GM19397 (cell line): ENCODE results near the gene PARD3B.

ENCODE experiments used
- ATAC-seq: cut with Tn5 transposase; IDR thresholded peaks from one replicate; pipeline ENCODE4 v1.9.1; 2021; ENCODE audit warnings: mild to moderate bottlenecking, moderate library complexity; ENCODE audit not compliant: unreplicated experiment

PARD3B gene

GRCh38 chr2:205041472-205042130 is 496.3 kb downstream of the PARD3B start:
- ATAC-seq = no peak

DNA sequence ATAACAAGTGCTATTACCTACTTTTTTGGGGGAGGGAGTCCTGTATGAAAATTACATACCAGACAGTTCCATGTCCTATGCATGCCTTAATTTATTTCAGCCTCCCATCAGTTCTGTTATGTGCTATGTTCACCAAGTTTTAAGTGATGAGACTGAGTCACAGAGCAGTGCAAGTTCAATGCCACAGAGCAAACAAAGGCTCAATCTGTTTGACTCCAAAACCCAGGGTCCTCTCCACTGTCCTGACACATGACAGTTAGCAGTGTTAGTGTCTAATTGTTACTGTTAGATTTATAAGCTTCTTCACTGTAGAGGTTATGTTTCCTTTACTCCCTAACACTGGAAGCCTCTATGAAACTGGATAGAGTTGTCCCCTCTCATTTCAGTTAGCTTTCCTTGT is 498.0 kb downstream of the PARD3B start:
- no peak for ATAC-seq

- no peak for ATAC-seq
Observed at GRCh38 chr2:205045706-205046105, 500.4 kb downstream of the PARD3B start.

DNA sequence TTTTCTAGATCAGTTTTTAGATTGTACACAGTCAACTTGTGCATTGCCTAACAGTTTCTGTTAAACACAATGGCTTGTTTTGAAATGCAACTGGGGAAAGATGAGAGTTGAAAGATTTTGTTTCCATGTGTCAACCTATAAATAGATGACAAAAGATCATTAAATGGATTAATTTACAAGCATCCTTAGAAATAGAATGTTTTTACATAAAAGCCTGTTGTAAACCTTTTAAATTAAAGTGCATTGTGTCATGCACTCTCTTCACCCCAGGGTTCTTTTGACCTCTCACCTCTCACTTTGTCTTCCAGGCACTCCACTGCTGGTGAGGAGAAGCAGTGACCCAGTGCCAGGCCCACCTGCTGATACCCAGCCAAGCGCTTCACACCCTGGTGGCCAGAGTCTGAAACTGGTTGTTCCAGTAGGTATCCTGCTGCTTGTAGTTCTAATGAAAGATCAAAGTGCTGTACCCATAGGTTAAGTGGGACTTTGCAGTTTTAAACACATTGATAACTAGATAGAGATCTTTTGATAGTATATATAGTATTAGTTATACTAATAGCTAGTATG is 502.1 kb downstream of the PARD3B start:
- no peak for ATAC-seq

DNA sequence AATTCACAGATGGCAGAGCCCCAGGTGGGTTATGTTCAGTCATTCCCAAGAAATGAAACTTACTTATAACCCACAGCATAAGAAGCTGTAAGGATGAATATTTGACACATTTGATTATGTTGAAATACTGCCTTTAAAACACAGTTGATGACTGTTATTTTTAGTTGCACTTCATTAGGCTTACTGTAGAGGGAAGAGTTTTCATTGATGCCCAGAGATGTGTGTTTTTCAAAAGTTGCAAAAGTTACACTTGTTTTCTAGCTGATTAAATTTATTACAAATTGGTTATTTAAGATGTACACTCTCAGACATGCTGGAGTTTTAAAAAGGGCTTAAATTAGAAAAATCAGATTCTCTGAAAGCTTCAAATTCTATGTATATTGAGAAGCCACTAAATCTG is 506.1 kb downstream of the PARD3B start:
- ATAC-seq = no peak

DNA sequence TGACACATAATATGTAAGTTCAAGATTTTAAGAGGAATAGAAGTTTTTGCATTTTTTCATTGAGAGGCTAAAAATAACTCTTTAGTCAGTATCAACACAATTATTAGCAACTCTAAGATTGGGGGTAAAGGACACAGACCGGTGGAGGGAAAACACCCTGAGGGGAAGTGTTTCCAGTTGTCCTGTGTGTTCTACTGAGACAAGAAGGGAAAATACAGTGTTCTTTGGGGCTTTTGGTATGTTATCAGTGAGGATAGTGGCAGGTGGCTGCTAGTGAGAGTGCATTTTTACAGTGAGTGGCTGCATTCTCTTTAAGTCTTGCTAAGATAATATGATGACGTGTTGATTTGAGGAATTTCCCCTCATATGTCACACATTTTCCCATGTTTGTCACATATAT is 507.5 kb downstream of the PARD3B start:
- ATAC-seq = no peak

- ATAC-seq = no peak
Observed at GRCh38 chr2:205053827-205054410, 508.6 kb downstream of the PARD3B start.

- ATAC-seq = no peak
Observed at GRCh38 chr2:205054789-205055188, 509.5 kb downstream of the PARD3B start.

GRCh38 chr2:205055251-205055650 is 510.0 kb downstream of the PARD3B start:
- ATAC-seq = no peak

- ATAC-seq = no peak
Observed at GRCh38 chr2:205056151-205056561, 510.9 kb downstream of the PARD3B start.

- ATAC-seq = no peak
Observed at GRCh38 chr2:205058409-205058808, 513.1 kb downstream of the PARD3B start.

DNA sequence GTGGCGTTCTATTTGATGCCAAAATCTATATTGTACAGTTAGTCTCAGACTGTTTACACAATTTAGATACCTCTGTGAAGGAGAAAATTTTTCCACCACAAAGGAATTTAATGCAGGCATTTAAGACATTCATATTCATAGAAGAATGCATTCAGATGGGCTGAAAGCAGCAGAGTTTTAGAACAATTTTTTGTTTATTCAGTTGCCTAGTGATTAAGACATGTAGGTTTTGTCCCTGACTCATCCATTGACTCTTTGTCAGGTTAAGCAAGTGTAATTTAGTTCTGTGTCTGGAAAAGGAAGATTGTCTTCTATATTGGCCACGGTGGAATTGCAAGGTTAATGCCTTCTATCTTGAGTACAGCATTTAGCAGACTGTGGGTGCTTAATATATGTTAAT is 515.0 kb downstream of the PARD3B start:
- no peak for ATAC-seq

- no peak for ATAC-seq
Observed at GRCh38 chr2:205066081-205066480, 520.8 kb downstream of the PARD3B start.

GRCh38 chr2:205069928-205070327 is 524.7 kb downstream of the PARD3B start:
- no peak for ATAC-seq

GRCh38 chr2:205070889-205071288 is 525.6 kb downstream of the PARD3B start:
- no peak for ATAC-seq

DNA sequence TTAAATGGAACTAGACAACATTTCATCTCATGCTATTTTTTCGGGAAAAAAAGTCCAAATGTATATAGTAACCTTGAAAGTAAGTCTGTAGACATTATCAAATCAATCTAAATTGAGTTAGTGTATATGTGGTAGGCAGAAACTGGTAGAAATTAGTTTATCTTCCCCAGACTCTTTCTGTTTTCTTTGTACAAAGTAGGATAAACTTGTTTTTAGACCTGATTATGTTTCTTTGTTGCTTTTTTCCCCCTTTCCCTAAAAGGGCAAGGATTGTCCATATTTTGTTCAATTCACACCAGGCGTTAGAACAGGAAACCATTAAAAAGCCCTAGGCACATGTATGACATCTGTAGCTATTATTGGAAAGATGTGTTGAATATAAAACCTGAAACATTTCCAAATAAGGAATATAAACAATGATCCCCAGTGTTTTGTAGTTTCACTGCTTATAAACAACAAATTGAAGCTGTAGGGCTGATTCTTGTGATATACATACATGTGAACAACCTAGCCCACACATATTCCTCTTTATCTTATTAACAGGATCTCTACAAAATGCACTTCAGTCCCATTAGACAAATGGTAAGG is 528.3 kb downstream of the PARD3B start:
- no peak for ATAC-seq

GRCh38 chr2:205076405-205076804 is 531.1 kb downstream of the PARD3B start:
- no peak for ATAC-seq

DNA sequence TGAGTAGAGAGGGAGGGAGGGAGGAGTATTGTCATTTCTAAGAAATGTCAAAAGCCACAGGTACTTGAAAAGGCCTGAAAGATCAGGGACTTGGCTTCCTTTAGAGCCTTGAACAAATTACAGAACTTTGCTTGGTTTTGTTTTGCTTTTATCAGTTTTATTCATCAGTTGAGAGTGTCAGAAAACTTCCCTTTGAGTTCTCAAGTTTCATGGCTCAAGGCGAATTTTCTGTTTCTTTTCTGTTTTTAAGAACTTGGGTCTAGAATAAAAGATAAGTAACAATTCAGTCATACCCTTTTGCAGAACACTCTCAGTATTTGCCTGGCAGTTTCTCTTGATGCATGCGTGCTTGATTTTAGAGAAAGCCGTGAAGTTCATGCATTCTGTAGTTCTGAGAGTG is 531.9 kb downstream of the PARD3B start:
- ATAC-seq = no peak

GRCh38 chr2:205078762-205079161 is 533.5 kb downstream of the PARD3B start:
- no peak for ATAC-seq

- no peak for ATAC-seq
Observed at GRCh38 chr2:205079173-205079572, 533.9 kb downstream of the PARD3B start.

- ATAC-seq = no peak
Observed at GRCh38 chr2:205086662-205087061, 541.4 kb downstream of the PARD3B start.

DNA sequence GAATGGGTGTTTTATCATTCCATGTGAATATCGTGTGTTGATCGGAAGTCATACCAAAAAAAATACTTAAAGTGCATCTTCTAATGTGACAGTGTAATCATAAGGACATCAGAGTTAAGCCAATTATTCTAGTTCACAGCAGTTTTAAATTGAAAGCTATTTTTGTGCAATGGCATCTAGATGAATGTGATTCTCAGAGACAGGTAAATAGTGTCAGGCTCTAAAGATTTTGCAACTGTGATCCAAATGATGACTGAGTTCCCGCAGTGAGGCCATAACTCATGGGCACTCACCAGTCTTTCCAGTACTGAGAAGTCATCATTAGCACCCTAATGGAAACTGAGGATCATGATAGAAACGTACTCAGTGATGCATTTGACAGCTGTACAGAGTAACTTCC is 542.6 kb downstream of the PARD3B start:
- ATAC-seq = no peak
